ENCODE measurements around the gene HAPLN2. TPM values are rescaled to one million over a fixed set of nuclear protein-coding genes. Genes with fewer than 3 reads are reported as not detected.

Gene HAPLN2
- total RNA-seq, 1 donor from 2014 or later, result not detected

DNA sequence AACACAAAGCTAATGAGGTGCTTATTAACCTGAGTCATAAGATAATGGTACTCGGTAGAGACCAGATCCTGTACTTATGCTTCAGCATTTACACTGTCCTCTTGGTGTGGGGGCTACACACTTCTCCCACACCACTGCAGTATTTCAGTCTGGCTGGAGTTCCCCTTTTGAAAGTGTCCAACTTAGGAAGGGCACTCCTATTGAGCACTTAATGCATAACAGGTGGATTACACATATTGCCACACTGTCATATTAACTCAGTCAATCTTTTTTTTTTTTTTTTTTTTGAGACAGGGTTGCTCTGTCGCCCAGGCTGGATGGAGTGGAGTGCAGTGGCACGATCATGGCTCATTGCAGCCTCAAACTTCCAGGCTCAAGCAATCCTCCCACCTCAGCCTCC, 19.4 kb upstream of the HAPLN2 start:
- peak overlapping the region; percentile 99 for H3K4me3 Mint-ChIP-seq
- no peak for DNase-seq
- H3K27ac Mint-ChIP-seq, result peak overlapping the region; percentile 99
- CTCF ChIA-PET, result interaction anchor here (0.6 to 1.6 kb wide), 3 partner anchors 9 to 91 kb away, joined by 3 read pairs; partner anchors contain the start of gene NAXE
- TF ChIP-seq, protein P1, sequence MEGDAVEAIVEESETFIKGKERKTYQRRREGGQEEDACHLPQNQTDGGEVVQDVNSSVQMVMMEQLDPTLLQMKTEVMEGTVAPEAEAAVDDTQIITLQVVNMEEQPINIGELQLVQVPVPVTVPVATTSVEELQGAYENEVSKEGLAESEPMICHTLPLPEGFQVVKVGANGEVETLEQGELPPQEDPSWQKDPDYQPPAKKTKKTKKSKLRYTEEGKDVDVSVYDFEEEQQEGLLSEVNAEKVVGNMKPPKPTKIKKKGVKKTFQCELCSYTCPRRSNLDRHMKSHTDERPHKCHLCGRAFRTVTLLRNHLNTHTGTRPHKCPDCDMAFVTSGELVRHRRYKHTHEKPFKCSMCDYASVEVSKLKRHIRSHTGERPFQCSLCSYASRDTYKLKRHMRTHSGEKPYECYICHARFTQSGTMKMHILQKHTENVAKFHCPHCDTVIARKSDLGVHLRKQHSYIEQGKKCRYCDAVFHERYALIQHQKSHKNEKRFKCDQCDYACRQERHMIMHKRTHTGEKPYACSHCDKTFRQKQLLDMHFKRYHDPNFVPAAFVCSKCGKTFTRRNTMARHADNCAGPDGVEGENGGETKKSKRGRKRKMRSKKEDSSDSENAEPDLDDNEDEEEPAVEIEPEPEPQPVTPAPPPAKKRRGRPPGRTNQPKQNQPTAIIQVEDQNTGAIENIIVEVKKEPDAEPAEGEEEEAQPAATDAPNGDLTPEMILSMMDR (IDR thresholded peaks at IDR 0.05), result no peak
- H3K4me1 Mint-ChIP-seq, result peaks cover 36% of the 10 kb centered on the region
- ATAC-seq (ENCODE audit: low read depth), result peak; percentile 66
- no peaks in the 10 kb centered on the region for H3K27me3 Mint-ChIP-seq
- peaks cover 53% of the 10 kb centered on the region for H3K36me3 Mint-ChIP-seq (ENCODE audit: low read depth)
- no peaks in the 10 kb centered on the region for H3K9me3 Mint-ChIP-seq
- POLR2A ChIA-PET, result interaction anchor here (0.6 to 3.3 kb wide), 7 partner anchors 8 to 142 kb away, joined by 4 to 32 read pairs (median 17); partner anchors contain the start of genes MEF2D and NAXE
- intact Hi-C loops (cut with micrococcal nuclease), result loop anchor here (2.0 kb wide), 1 partner anchor 143 kb away; no protein-coding TSS in a partner anchor

DNA sequence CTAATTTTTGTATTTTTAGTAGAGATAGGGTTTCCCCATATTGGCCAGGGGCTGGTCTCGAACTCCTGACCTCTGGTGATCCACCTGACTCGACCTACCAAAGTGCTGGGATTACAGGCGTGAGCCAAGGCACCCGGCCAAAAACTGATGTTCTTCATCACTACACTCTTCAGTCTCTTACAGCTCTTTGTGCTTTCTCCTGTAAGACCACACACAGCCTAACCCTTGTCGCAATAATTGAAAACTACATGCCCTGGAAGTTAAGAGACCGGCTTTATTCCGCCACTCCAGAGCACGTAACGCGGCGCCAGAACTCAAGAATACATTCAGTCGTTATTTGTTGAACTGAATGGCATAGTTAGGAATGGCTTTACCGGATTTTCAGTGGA, 18.5 kb upstream of the HAPLN2 start:
- ATAC-seq (ENCODE audit: low read depth), result no peak
- POLR2A ChIA-PET, result interaction anchor here (0.6 to 3.3 kb wide), 9 partner anchors 8 to 129 kb away, joined by 3 to 32 read pairs (median 8); partner anchors contain the start of genes MEF2D and NAXE
- Mint-ChIP-seq H3K36me3 (ENCODE audit: low read depth) (peaks cover 44% of the 10 kb centered on the region), H3K4me1 (peaks cover 39% of the 10 kb centered on the region), H3K4me3 (peak overlapping the region; percentile 99), H3K9me3 (no peaks in the 10 kb centered on the region), H3K27me3 (no peaks in the 10 kb centered on the region), H3K27ac (peak overlapping the region; percentile 99)
- intact Hi-C loops (cut with micrococcal nuclease), result loop anchor here (1.0 to 2.0 kb wide), 3 partner anchors 9 to 144 kb away; partner anchors contain the start of gene NAXE
- CTCF ChIA-PET, result interaction anchor here (0.9 to 1.6 kb wide), 5 partner anchors 8 to 120 kb away, joined by 3 to 4 read pairs (median 3); partner anchors contain the start of genes MEF2D and NAXE
- TF ChIP-seq, protein P1 (IDR thresholded peaks at IDR 0.05), result no peak
- no peak for DNase-seq

DNA sequence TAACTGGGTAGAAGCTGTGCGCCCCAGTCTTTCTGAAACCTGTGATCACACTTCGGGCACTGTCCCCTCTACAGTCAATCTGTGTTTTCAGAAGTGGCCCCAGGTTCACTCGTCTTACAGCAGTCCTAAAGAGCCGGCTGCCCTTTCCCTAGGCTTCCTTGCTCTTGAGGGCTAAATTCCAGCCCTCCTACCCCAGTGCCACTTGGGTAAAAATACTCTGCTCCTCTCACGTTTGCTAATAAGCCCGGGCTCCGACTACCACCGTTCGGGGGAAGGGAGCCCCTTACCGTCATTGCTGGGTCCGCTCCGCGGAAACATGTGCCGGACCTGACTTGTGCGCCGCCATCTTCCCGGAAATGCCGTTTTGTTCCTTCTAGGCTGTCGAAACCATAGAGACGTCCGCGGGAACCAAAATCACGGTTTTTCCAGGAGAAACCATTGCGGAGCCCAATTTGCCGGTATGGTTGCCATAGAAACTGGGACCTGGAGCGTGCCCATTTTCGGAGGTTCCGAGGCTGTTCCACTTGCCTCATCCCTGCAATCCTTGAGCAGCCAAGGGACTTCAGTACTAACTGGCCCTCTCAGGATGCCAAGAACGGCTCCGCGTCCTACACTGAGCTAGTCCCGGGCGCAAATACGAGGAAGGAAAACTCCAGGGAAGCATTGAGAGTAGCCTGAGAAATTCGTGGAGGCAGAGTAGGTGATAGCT, 17.9 kb upstream of the HAPLN2 start, which contains the start of gene GPATCH4:
Gene GPATCH4 (minus strand): TSS at position 358 of the 709 bp plus-strand sequence.
- H3K27me3 Mint-ChIP-seq, result no peaks in the 10 kb centered on the region
- ChIA-PET POLR2A (interaction anchor here (0.6 to 3.3 kb wide), 12 partner anchors 10 to 144 kb away, joined by 3 to 32 read pairs (median 8); partner anchors contain the start of genes MEF2D and NAXE), CTCF (interaction anchor here (0.6 to 1.4 kb wide), 5 partner anchors 26 to 216 kb away, joined by 3 to 4 read pairs (median 3); partner anchors contain the start of gene MEF2D)
- peak; percentile 66 for DNase-seq
- intact Hi-C loops (cut with micrococcal nuclease), result loop anchor here (1.0 to 2.0 kb wide), 3 partner anchors 10 to 144 kb away; partner anchors contain the start of gene NAXE
- peak within 1 kb of the TSS; percentile 99 for H3K4me3 Mint-ChIP-seq
- peaks cover 41% of the 10 kb centered on the region for H3K4me1 Mint-ChIP-seq
- peak within 1 kb of the TSS; percentile 99 for H3K27ac Mint-ChIP-seq
- peaks cover 39% of the 10 kb centered on the region for H3K36me3 Mint-ChIP-seq (ENCODE audit: low read depth)
- peak; percentile 74 for ATAC-seq (ENCODE audit: low read depth)
- no peaks in the 10 kb centered on the region for H3K9me3 Mint-ChIP-seq
- TF ChIP-seq, protein P1 (IDR thresholded peaks at IDR 0.05), result no peak

DNA sequence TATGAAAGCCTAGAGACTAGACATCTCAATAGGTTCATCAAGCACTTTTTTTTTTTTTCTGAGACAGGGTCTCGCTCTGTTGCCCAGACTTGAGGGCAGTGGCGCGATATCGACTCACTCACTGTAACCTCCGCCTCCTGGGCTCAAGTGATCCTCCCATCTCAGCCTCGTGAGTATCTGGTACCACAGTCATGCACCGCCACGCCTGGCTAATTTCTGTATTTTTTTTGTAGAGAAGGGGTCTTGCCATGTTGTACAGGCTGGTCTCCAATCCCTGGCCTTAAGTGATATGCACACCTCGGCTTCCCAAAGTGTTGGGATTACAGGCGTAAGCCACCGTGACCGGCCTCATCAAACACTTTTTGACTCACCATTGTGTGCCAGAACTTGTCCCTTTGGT, 17.3 kb upstream of the HAPLN2 start:
- intact Hi-C loops (cut with micrococcal nuclease), result loop anchor here (1.0 to 2.0 kb wide), 3 partner anchors 11 to 145 kb away; partner anchors contain the start of gene NAXE
- H3K9me3 Mint-ChIP-seq, result no peaks in the 10 kb centered on the region
- peak; percentile 45 for ATAC-seq (ENCODE audit: low read depth)
- ChIA-PET CTCF (interaction anchor here (0.6 to 1.0 kb wide), 3 partner anchors 26 to 216 kb away, joined by 3 read pairs; no protein-coding TSS in a partner anchor), POLR2A (interaction anchor here (0.6 to 3.3 kb wide), 10 partner anchors 10 to 145 kb away, joined by 3 to 32 read pairs (median 8); partner anchors contain the start of genes MEF2D and NAXE)
- no peak for DNase-seq
- H3K36me3 Mint-ChIP-seq (ENCODE audit: low read depth), result peaks cover 33% of the 10 kb centered on the region
- TF ChIP-seq, protein P1 (IDR thresholded peaks at IDR 0.05), result no peak
- H3K4me3 Mint-ChIP-seq, result peak overlapping the region; percentile 99
- peak overlapping the region; percentile 99 for H3K27ac Mint-ChIP-seq
- H3K27me3 Mint-ChIP-seq, result no peaks in the 10 kb centered on the region
- peaks cover 44% of the 10 kb centered on the region for H3K4me1 Mint-ChIP-seq

Measured in activated B cell treated with CpG ODN at 0.5 μM for 24 hours (primary cell).